ENCODE data around the gene ABL2. TPM values are rescaled to one million over a fixed set of nuclear protein-coding genes. Genes with fewer than 3 reads are reported as not detected.

Gene ABL2
- total and polyA plus RNA-seq, 9 of the 15 experiments (the other 6 are each of a cell fraction or from before 2014, with no cell fraction given), result 1.4 to 15.0 (median 8.6) TPM

GRCh38 chr1:179127163-179127895 is 102.1 kb downstream of the ABL2 start:
- Histone ChIP-seq H3K4me1 (replicated peaks in 1 of 2; ENCODE audit: control insufficient read depth in 2 of 2, insufficient read depth in 2 of 2, low read length in 2 of 2) (peaks cover 9 to 15% of the 10 kb centered on the region in 2 experiments; a peak in 3 of 5 replicates), H3K9me3 (replicated peaks; ENCODE audit: control insufficient read depth, insufficient read depth, low read depth, low read length) (no peaks in the 10 kb centered on the region), H3K79me2 (ENCODE audit: control insufficient read depth, insufficient read depth, low read length) (no peaks in the 10 kb centered on the region; the same call in 2 of the 3 replicates), H3K27me3 (ENCODE audit: control insufficient read depth in 2 of 2, insufficient read depth in 2 of 2, low read length in 2 of 2) (no peaks in the 10 kb centered on the region), H3K9ac (ENCODE audit: insufficient read depth in 1 of 2, low read depth in 2 of 2, low read length in 2 of 2) (no peak overlapping the region), H3K4me2 (ENCODE audit: insufficient read depth, low read length) (no peak overlapping the region), H3K9me1 (ENCODE audit: control insufficient read depth, insufficient read depth, low read length) (no peaks in the 10 kb centered on the region), H3K36me3 (ENCODE audit: control insufficient read depth, insufficient read depth, low read length) (peaks cover 24% of the 10 kb centered on the region), H3K4me3 (no peak overlapping the region), H2AFZ (ENCODE audit: low read depth, low read length) (no peak overlapping the region), H3K27ac (ENCODE audit: extremely low read depth, low read depth, low read length) (no peak overlapping the region), H4K20me1 (replicated peaks; ENCODE audit: control insufficient read depth, insufficient read depth, low read length) (no peaks in the 10 kb centered on the region)
- ATAC-seq (no peak), DNase-seq (ENCODE audit: extremely low read depth in 1 of 4, low spot score in 3 of 4) (no peak), FAIRE-seq (no peak)
- WGBS (ENCODE audit: insufficient coverage, low coverage, missing lambda C conversion rate), result 62% methylated on average over 5 of the region's 5 CpGs
- ChIA-PET POLR2A (interaction anchor here (0.6 kb wide), 2 partner anchors 615 to 749 kb away, joined by 4 to 6 read pairs; no protein-coding TSS in a partner anchor), CTCF (ENCODE audit: low intra/inter-chr PET ratio) (no interaction called here)
- intact Hi-C loops (cut with micrococcal nuclease) (no loop called here), in situ Hi-C loops (cut with MboI) (loop anchor here (10.0 kb wide), 1 partner anchor 237 kb away; the partner anchor contains the start of gene AXDND1)
- TF ChIP-seq PKNOX1 (IDR thresholded peaks at IDR 0.05) (peak; percentile 47; the same call in 1 of the 2 replicates), MAX (CRISPR knock-in tag; IDR thresholded peaks at IDR 0.05) (0 out of 2 replicates have a peak, but pooled peaks have one; percentile 26), CTBP1 (IDR thresholded peaks at IDR 0.05; ENCODE audit: borderline replicate concordance) (no peak), MEF2D (tag; conservative IDR thresholded peaks at IDR 0.05; ENCODE audit: low read depth) (0 out of 2 replicates have a peak, but pooled peaks have one; percentile 36), PURB (CRISPR knock-in tag; IDR thresholded peaks at IDR 0.05; ENCODE audit: low read depth) (no peak), NCOA6 (IDR thresholded peaks at IDR 0.05) (no peak)
- BruUV-seq (replicated peaks), result no TSS peak
